ENCODE data around the gene AIFM2. TPM values are rescaled to one million over a fixed set of nuclear protein-coding genes. Genes with fewer than 3 reads are reported as not detected.
"Not testable (repeated sequence)": the region's sequence is repeated elsewhere in the genome, so short reads cannot be mapped to it uniquely, and the experiment has no call there.

The AIFM2 gene
- total RNA-seq, 2 experiments from 2014 or later, result 3.0 to 3.3 TPM

GRCh38 chr10:70163448-70163847, 30.8 kb upstream of the AIFM2 start:
- CTCF ChIA-PET, result interaction anchor here (0.7 to 1.4 kb wide), 2 partner anchors 14 to 17 kb away, joined by 4 to 12 read pairs; partner anchors contain the start of gene TYSND1
- peaks cover 45% of the 10 kb centered on the region for H3K36me3 Mint-ChIP-seq (ENCODE audit: low read depth)
- intact Hi-C loops (cut with micrococcal nuclease), result loop anchor here (2.0 to 10.0 kb wide), 7 partner anchors 39 to 1921 kb away; partner anchors contain the start of genes EIF4EBP2, PPA1 and SPOCK2
- peak overlapping the region; percentile 95 for H3K27ac Mint-ChIP-seq
- H3K4me1 Mint-ChIP-seq (ENCODE audit: low read depth), result peaks cover 71% of the 10 kb centered on the region
- DNase-seq, result no peak
- H3K27me3 Mint-ChIP-seq (ENCODE audit: low read depth), result no peaks in the 10 kb centered on the region
- H3K9me3 Mint-ChIP-seq, result no peaks in the 10 kb centered on the region
- H3K4me3 Mint-ChIP-seq, result peak overlapping the region; percentile 49

GRCh38 chr10:70162892-70163201, 30.2 kb upstream of the AIFM2 start:
- Mint-ChIP-seq H3K27ac (peak overlapping the region; percentile 95), H3K9me3 (no peaks in the 10 kb centered on the region), H3K4me1 (ENCODE audit: low read depth) (peaks cover 65% of the 10 kb centered on the region), H3K36me3 (ENCODE audit: low read depth) (peaks cover 42% of the 10 kb centered on the region), H3K4me3 (peak overlapping the region; percentile 20), H3K27me3 (ENCODE audit: low read depth) (no peaks in the 10 kb centered on the region)
- intact Hi-C loops (cut with micrococcal nuclease), result loop anchor here (1.0 to 10.0 kb wide), 10 partner anchors 7 to 1922 kb away; partner anchors contain the start of genes EIF4EBP2, PPA1, SAR1A and SPOCK2
- DNase-seq, result peak; percentile 87
- CTCF ChIA-PET, result interaction anchor here (0.7 to 1.4 kb wide), 2 partner anchors 15 to 17 kb away, joined by 4 to 12 read pairs; partner anchors contain the start of gene TYSND1

GRCh38 chr10:70162151-70162891, 29.7 kb upstream of the AIFM2 start:
- CTCF ChIA-PET, result interaction anchor here (1.0 to 1.4 kb wide), 3 partner anchors 15 to 60 kb away, joined by 3 to 12 read pairs (median 4); partner anchors contain the start of gene TYSND1
- Mint-ChIP-seq H3K4me1 (ENCODE audit: low read depth) (peaks cover 61% of the 10 kb centered on the region), H3K9me3 (no peaks in the 10 kb centered on the region), H3K27ac (peak overlapping the region; percentile 95), H3K36me3 (ENCODE audit: low read depth) (peaks cover 46% of the 10 kb centered on the region), H3K27me3 (ENCODE audit: low read depth) (no peaks in the 10 kb centered on the region), H3K4me3 (peak overlapping the region; percentile 57)
- no peak for DNase-seq
- intact Hi-C loops (cut with micrococcal nuclease), result loop anchor here (1.0 to 10.0 kb wide), 10 partner anchors 8 to 1922 kb away; partner anchors contain the start of genes EIF4EBP2, PPA1, SAR1A and SPOCK2

GRCh38 chr10:70160798-70161197, 28.2 kb upstream of the AIFM2 start:
- Mint-ChIP-seq H3K36me3 (ENCODE audit: low read depth) (peaks cover 49% of the 10 kb centered on the region), H3K4me1 (ENCODE audit: low read depth) (peaks cover 55% of the 10 kb centered on the region), H3K9me3 (no peaks in the 10 kb centered on the region), H3K4me3 (no peak overlapping the region), H3K27ac (peak overlapping the region; percentile 95), H3K27me3 (ENCODE audit: low read depth) (no peaks in the 10 kb centered on the region)
- intact Hi-C loops (cut with micrococcal nuclease), result loop anchor here (5.0 to 10.0 kb wide), 4 partner anchors 42 to 1924 kb away; partner anchors contain the start of genes EIF4EBP2 and SPOCK2
- CTCF ChIA-PET, result interaction anchor here (0.6 to 1.1 kb wide), 2 partner anchors 14 to 162 kb away, joined by 3 to 5 read pairs; partner anchors contain the start of gene TYSND1
- no peak for DNase-seq

GRCh38 chr10:70159366-70159765, 26.7 kb upstream of the AIFM2 start:
- H3K4me3 Mint-ChIP-seq; H3K27me3 Mint-ChIP-seq (ENCODE audit: low read depth); intact Hi-C loops (cut with micrococcal nuclease); H3K9me3 Mint-ChIP-seq; DNase-seq: not testable (repeated sequence)
- CTCF ChIA-PET, result interaction anchor here (0.8 to 1.6 kb wide), 2 partner anchors 9 to 12 kb away, joined by 3 to 6 read pairs; partner anchors contain the start of gene TYSND1
- Mint-ChIP-seq H3K27ac (peak overlapping the region; percentile 14), H3K4me1 (ENCODE audit: low read depth) (peaks cover 47% of the 10 kb centered on the region), H3K36me3 (ENCODE audit: low read depth) (peaks cover 53% of the 10 kb centered on the region)

GRCh38 chr10:70158113-70158512, 25.5 kb upstream of the AIFM2 start:
- peaks cover 34% of the 10 kb centered on the region for H3K4me1 Mint-ChIP-seq (ENCODE audit: low read depth)
- DNase-seq, result no peak
- no peaks in the 10 kb centered on the region for H3K9me3 Mint-ChIP-seq
- intact Hi-C loops (cut with micrococcal nuclease), result no loop called here
- peaks cover 57% of the 10 kb centered on the region for H3K36me3 Mint-ChIP-seq (ENCODE audit: low read depth)
- H3K27ac Mint-ChIP-seq, result no peak overlapping the region
- no peaks in the 10 kb centered on the region for H3K27me3 Mint-ChIP-seq (ENCODE audit: low read depth)
- H3K4me3 Mint-ChIP-seq, result no peak overlapping the region
- CTCF ChIA-PET, result interaction anchor here (1.6 kb wide), 1 partner anchor 12 kb away, joined by 5 read pairs; the partner anchor contains the start of gene TYSND1

GRCh38 chr10:70155255-70155838, 22.7 kb upstream of the AIFM2 start:
- CTCF ChIA-PET, result interaction anchor here (1.0 to 2.0 kb wide), 3 partner anchors 8 to 39 kb away, joined by 3 to 12 read pairs (median 7); partner anchors contain the start of gene TYSND1

GRCh38 chr10:70148516-70148915, 15.9 kb upstream of the AIFM2 start:
- intact Hi-C loops (cut with micrococcal nuclease), result no loop called here
- H3K4me1 Mint-ChIP-seq (ENCODE audit: low read depth), result peaks cover 31% of the 10 kb centered on the region
- H3K27ac Mint-ChIP-seq, result peak overlapping the region; percentile 13
- no peak overlapping the region for H3K4me3 Mint-ChIP-seq
- peaks cover 31% of the 10 kb centered on the region for H3K36me3 Mint-ChIP-seq (ENCODE audit: low read depth)
- H3K27me3 Mint-ChIP-seq (ENCODE audit: low read depth), result no peaks in the 10 kb centered on the region
- no peaks in the 10 kb centered on the region for H3K9me3 Mint-ChIP-seq
- CTCF ChIA-PET, result interaction anchor here (1.9 kb wide), 1 partner anchor 18 kb away, joined by 8 read pairs; no protein-coding TSS in a partner anchor
- DNase-seq, result no peak

More at GRCh38 chr10:70155255-70155838, 22.7 kb upstream of the AIFM2 start:
- H3K27ac Mint-ChIP-seq, result peak overlapping the region; percentile 41
- intact Hi-C loops (cut with micrococcal nuclease), result no loop called here
- no peaks in the 10 kb centered on the region for H3K9me3 Mint-ChIP-seq
- no peaks in the 10 kb centered on the region for H3K27me3 Mint-ChIP-seq (ENCODE audit: low read depth)
- DNase-seq, result no peak
- no peak overlapping the region for H3K4me3 Mint-ChIP-seq
- peaks cover 58% of the 10 kb centered on the region for H3K36me3 Mint-ChIP-seq (ENCODE audit: low read depth)
- peaks cover 17% of the 10 kb centered on the region for H3K4me1 Mint-ChIP-seq (ENCODE audit: low read depth)

GRCh38 chr10:70147259-70147625, 14.6 kb upstream of the AIFM2 start:
- no peak for DNase-seq
- Mint-ChIP-seq H3K9me3 (no peaks in the 10 kb centered on the region), H3K27me3 (ENCODE audit: low read depth) (no peaks in the 10 kb centered on the region), H3K27ac (peak overlapping the region; percentile 93), H3K4me3 (peak overlapping the region; percentile 90), H3K36me3 (ENCODE audit: low read depth) (peaks cover 22% of the 10 kb centered on the region), H3K4me1 (ENCODE audit: low read depth) (peaks cover 33% of the 10 kb centered on the region)
- CTCF ChIA-PET, result interaction anchor here (0.7 to 4.7 kb wide), 27 partner anchors 8 to 309 kb away, joined by 3 to 69 read pairs (median 5); partner anchors contain the start of gene SAR1A
- intact Hi-C loops (cut with micrococcal nuclease), result loop anchor here (2.0 kb wide), 3 partner anchors 54 to 74 kb away; no protein-coding TSS in a partner anchor

GRCh38 chr10:70146489-70147258, 14.0 kb upstream of the AIFM2 start, which contains the start of gene TYSND1:
Gene TYSND1 (minus strand): TSS chr10:70146700. CDS start chr10:70146586, 114 bp downstream.
- CTCF ChIA-PET, result interaction anchor here (0.6 to 4.7 kb wide), 45 partner anchors 9 to 309 kb away, joined by 3 to 69 read pairs (median 5); partner anchors contain the start of genes AIFM2 and SAR1A
- peaks cover 19% of the 10 kb centered on the region for H3K36me3 Mint-ChIP-seq (ENCODE audit: low read depth)
- H3K27me3 Mint-ChIP-seq (ENCODE audit: low read depth), result no peaks in the 10 kb centered on the region
- intact Hi-C loops (cut with micrococcal nuclease), result loop anchor here (1.0 to 2.0 kb wide), 13 partner anchors 8 to 257 kb away; partner anchors contain the start of genes LRRC20, PPA1 and SAR1A
- H3K4me3 Mint-ChIP-seq, result peak within 1 kb of the TSS; percentile 90
- no peaks in the 10 kb centered on the region for H3K9me3 Mint-ChIP-seq
- peak within 1 kb of the TSS; percentile 93 for H3K27ac Mint-ChIP-seq
- H3K4me1 Mint-ChIP-seq (ENCODE audit: low read depth), result peaks cover 33% of the 10 kb centered on the region
- peak; percentile 97 for DNase-seq
